A549 (cell line): ENCODE measurements around the gene TRIM7. TPM values are rescaled to one million over a fixed set of nuclear protein-coding genes. Genes with fewer than 3 reads are reported as not detected.
"Not testable (repeated sequence)": the region's sequence is repeated elsewhere in the genome, so short reads cannot be mapped to it uniquely, and the experiment has no call there.

ENCODE experiments used
- ATAC-seq, 2 experiments: fragments of 200-7000 bp in 1 of 2; fragments of >200 bp in 1 of 2; cut with Nextera tagmentation in 1 of 2; cut with Tn5 transposase in 1 of 2; 3 replicates each; pipeline versions ENCODE4 v1.8.0 to v1.9.1; 2018 to 2020; ENCODE audit warnings: mild to moderate bottlenecking in 1 of 2, moderate library complexity in 1 of 2
- CTCF ChIA-PET: fragments of 300-600 bp; sonication (Branson Sonifier 250); formaldehyde crosslinking; extraction: SDS; loops from one replicate; lab custom pipeline; 2021; ENCODE audit warnings: antibody characterized with exemption, inconsistent platforms; lab: Yijun Ruan, JAX
- POLR2A ChIA-PET: fragments of 350-600 bp; formaldehyde crosslinking; extraction: SDS; loops from one replicate; lab custom pipeline; 2021; ENCODE audit warnings: antibody characterized with exemption, inconsistent platforms; lab: Yijun Ruan, JAX
- DNase-seq, 2 experiments: peaks; one replicate each; pipeline versions ENCODE4 v3.0.0 to v3.0.0-alpha.2; 2011 to 2016; ENCODE audit warnings: low read depth in 1 of 2, low spot score in 1 of 2
- FAIRE-seq: peaks from 2 replicates; lab custom pipeline; 2011; peaks lifted over from hg19 to GRCh38; lab: Jason Lieb, UNC
- H3K27ac ChIP-seq, 2 experiments: fragments of >200 bp; sonication (Bioruptor Twin); formaldehyde crosslinking; 3 replicates each; pipeline ENCODE4 v1.5.1; 2016 to 2017
- H3K4me1 ChIP-seq: fragments of >200 bp; sonication (Bioruptor Twin); formaldehyde crosslinking; 3 replicates; pipeline ENCODE4 v1.6.1; 2016
- H3K4me2 ChIP-seq: fragments of >200 bp; sonication (Bioruptor Twin); formaldehyde crosslinking; 3 replicates; pipeline ENCODE4 v1.6.1; 2016
- H3K4me3 ChIP-seq: fragments of >200 bp; sonication (Bioruptor Twin); formaldehyde crosslinking; 3 replicates; pipeline ENCODE4 v1.5.1; 2016
- H3K9me3 ChIP-seq: fragments of >200 bp; sonication (Bioruptor Twin); formaldehyde crosslinking; 3 replicates; pipeline ENCODE4 v1.6.1; 2016
- BHLHE40 ChIP-seq: IDR thresholded peaks from 2 replicates; pipeline ENCODE4 v1.6.1; 2012; ENCODE audit warnings: low read depth, low read length, inconsistent platforms
- EHMT2 ChIP-seq: fragments of 200-600 bp; sonication (generic); IDR thresholded peaks from 2 replicates; pipeline ENCODE4 v1.6.1; 2016; ENCODE audit warnings: antibody characterized with exemption, low read depth, mild to moderate bottlenecking, moderate library complexity
- ESRRA ChIP-seq: fragments of 150-350 bp; IDR thresholded peaks from 2 replicates; pipeline ENCODE4 v1.6.1; 2014; ENCODE audit warnings: mild to moderate bottlenecking, low read length, borderline replicate concordance
- HOXB13 ChIP-seq: fragments of 250-450 bp; sonication (Bioruptor Pico); IDR thresholded peaks from 2 replicates; pipeline ENCODE4 v1.5.0; 2020; ENCODE audit warnings: low read depth, mild to moderate bottlenecking, moderate library complexity
- JUN ChIP-seq, 2 experiments: fragments of >200 bp; sonication (Bioruptor Twin); formaldehyde crosslinking; IDR thresholded peaks; 2 replicates in 1 of 2; 3 replicates in 1 of 2; pipeline ENCODE4 v1.6.1; 2016 to 2017
- KDM1A ChIP-seq: fragments of 200-600 bp; sonication (generic); IDR thresholded peaks from 2 replicates; pipeline ENCODE4 v1.6.1; 2016; ENCODE audit warnings: low read depth, mild to moderate bottlenecking
- MAZ ChIP-seq: fragments of 150-350 bp; IDR thresholded peaks from 2 replicates; pipeline ENCODE4 v1.6.1; 2014; ENCODE audit warnings: antibody characterized with exemption, low read depth, low read length, borderline replicate concordance
- NPAS2 ChIP-seq: fragments of 250-450 bp; sonication (Bioruptor Pico); IDR thresholded peaks from 2 replicates; pipeline ENCODE4 v1.8.0; 2022; ENCODE audit warnings: mild to moderate bottlenecking, moderate library complexity, borderline replicate concordance
- POLR2AphosphoS2 ChIP-seq: conservative IDR thresholded peaks from 2 replicates; pipeline ENCODE4 v1.6.1; 2012; ENCODE audit warnings: low read length, improper control_type of control experiment, inconsistent platforms
- RAD21 ChIP-seq, 2 experiments: fragments of >200 bp in 1 of 2; sonication (Bioruptor Twin) in 1 of 2; formaldehyde crosslinking in 1 of 2; IDR thresholded peaks in 1 of 2; conservative IDR thresholded peaks in 1 of 2; 2 replicates in 1 of 2; 3 replicates in 1 of 2; pipeline ENCODE4 v1.6.1; 2012 to 2018; ENCODE audit warnings: inconsistent platforms in 1 of 2
- RCOR1 ChIP-seq: fragments of 150-350 bp; IDR thresholded peaks from 2 replicates; pipeline ENCODE4 v1.6.1; 2014; ENCODE audit warnings: antibody characterized with exemption, low read length, low read depth
- RFX5 ChIP-seq: fragments of 450-650 bp; IDR thresholded peaks from 2 replicates; pipeline ENCODE4 v1.7.1; 2014; ENCODE audit warnings: antibody characterized with exemption, mild to moderate bottlenecking, moderate library complexity
- SREBF2 ChIP-seq: fragments of 450-650 bp; IDR thresholded peaks from 2 replicates; pipeline ENCODE4 v1.6.1; 2014; ENCODE audit warnings: mild to moderate bottlenecking, moderate library complexity
- TP53 ChIP-seq: fragments of 250-450 bp; sonication (Bioruptor Pico); IDR thresholded peaks from 2 replicates; pipeline ENCODE4 v1.5.0; 2021; ENCODE audit warnings: mild to moderate bottlenecking, moderate library complexity
- WGBS: methylation state at CpG from one replicate; pipeline ENCODE4 v1.1.6; 2017; ENCODE audit errors: missing lambda C conversion rate; 5-methylcytosine and 5-hydroxymethylcytosine counted together
- polyA plus RNA-seq, 4 experiments: library from polyadenylated mRNA; depleted of rRNA in 3 of 4; stranded (reverse); fragments of >200 nt; fragmentation: RNase III in 1 of 4; extraction: RNeasy Plus Mini Kit Qiagen cat#74134 plus additional on column Dnase treatment in 1 of 4; gene quantifications; 2 replicates in 3 of 4; 3 replicates in 1 of 4; pipeline ENCODE4 v1.2.3, GENCODE V29; 2011 to 2017
- TF ChIP-seq, protein P1 (sequence below): fragments of 250-450 bp; sonication (Bioruptor Pico); IDR thresholded peaks from 2 replicates; pipeline ENCODE4 v1.5.0; 2021; ENCODE audit warnings: mild to moderate bottlenecking, moderate library complexity, borderline replicate concordance
- TF ChIP-seq, protein P2 (sequence below): fragments of 150-350 bp; IDR thresholded peaks from 2 replicates; pipeline ENCODE4 v1.6.1; 2014; ENCODE audit warnings: low read depth, mild to moderate bottlenecking, low read length

TRIM7 gene
- polyA plus RNA-seq, 2 of the 4 experiments (the other 2 are of a cell fraction) = 21.8 to 30.7 TPM

DNA sequence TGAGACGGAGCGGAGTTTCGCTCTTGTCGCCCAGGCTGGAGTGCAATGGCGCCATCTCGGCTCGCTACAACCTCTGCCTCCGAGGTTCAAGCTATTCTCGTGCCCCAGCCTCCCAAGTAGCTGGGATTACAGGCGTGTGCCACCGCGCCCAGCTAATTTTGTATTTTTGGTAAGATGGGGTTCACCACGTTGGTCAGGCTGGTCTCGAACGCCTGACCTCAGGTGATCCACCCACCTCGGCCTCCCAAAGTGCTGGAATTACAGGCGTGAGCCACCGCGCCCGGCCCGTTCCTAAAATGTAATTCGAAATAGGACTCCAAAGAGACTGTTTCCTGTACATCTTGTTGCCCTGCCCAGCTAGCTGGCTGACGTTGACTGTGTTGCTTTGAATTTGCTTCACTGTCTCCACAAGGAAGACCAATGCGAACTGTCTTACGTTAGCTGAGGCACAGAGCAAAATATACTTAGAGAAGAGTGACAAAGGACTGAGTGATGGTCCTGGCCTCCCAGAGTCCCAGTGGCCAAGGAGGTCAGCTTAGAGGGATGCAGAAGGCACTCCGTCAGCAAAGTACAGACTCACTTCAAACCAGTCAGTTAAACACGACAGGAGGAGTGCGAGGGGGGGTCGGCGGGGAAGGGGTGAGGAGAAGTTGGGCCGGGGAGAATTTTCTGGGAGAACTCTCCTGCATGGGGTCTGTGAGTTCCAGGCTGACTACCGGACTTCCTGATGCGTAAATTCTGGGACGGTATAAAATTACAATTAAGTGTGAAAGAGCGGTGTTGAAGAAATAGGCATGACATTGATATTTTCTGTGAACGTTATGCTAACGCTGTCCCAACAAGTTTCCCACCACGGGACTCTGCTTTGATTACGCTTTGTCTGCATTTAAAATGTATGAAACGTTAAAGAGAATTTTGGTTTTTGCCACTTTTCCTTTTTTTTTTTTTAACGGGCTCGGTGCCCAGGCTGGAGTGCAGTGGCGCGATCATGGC is 11.3 kb upstream of the TRIM7 start:
- peak; percentile 62 to 91 for DNase-seq

DNA sequence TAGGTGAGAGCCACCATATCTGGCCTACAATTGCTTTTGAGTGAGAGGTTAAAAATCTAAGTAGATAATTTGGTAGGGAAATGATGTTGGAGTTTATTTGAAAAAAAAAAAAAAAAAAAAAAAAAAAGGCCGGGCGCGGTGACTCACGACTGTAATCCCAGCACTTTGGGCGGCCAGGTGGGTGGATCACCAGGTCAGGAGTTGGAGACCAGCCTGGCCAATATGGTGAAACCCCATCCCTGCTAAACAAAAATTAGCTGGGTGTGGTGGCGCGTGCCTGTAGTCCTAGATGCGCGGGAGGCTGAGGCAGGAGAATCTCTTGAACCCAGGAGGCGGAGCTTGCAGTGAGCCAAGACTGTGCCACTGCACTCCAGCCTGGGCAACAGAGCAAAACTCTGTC is 9.3 kb upstream of the TRIM7 start:
- not testable (repeated sequence) for FAIRE-seq

More for the DNA sequence above, 11.3 kb upstream of the TRIM7 start:
- peak overlapping the region; percentile 45 for H3K4me3 ChIP-seq
- ATAC-seq (peak; percentile 16 to 37; a peak in 5 of 6 replicates), FAIRE-seq (no peak)
- 8% methylated on average over 44 of the region's 44 CpGs for WGBS
- TF ChIP-seq JUN (IDR thresholded peaks at IDR 0.05) (no peak), ESRRA (no peak), RFX5 (no peak), EHMT2 (0 out of 2 replicates have a peak, but pooled peaks have one; percentile 52), HOXB13 (0 out of 2 replicates have a peak, but pooled peaks have one; percentile 40), KDM1A (peak; percentile 93), SREBF2 (peak; percentile 23; the same call in 1 of the 2 replicates)
- TF ChIP-seq, protein P1, sequence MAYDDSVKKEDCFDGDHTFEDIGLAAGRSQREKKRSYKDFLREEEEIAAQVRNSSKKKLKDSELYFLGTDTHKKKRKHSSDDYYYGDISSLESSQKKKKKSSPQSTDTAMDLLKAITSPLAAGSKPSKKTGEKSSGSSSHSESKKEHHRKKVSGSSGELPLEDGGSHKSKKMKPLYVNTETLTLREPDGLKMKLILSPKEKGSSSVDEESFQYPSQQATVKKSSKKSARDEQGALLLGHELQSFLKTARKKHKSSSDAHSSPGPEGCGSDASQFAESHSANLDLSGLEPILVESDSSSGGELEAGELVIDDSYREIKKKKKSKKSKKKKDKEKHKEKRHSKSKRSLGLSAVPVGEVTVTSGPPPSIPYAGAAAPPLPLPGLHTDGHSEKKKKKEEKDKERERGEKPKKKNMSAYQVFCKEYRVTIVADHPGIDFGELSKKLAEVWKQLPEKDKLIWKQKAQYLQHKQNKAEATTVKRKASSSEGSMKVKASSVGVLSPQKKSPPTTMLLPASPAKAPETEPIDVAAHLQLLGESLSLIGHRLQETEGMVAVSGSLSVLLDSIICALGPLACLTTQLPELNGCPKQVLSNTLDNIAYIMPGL (CRISPR knock-in tag) = 0 out of 2 replicates have a peak, but pooled peaks have one; percentile 19
- ChIA-PET POLR2A (interaction anchor here (0.9 to 2.4 kb wide), 5 partner anchors 9 to 28 kb away, joined by 3 to 16 read pairs (median 6); partner anchors contain the start of gene RACK1), CTCF (interaction anchor here (0.7 to 1.8 kb wide), 5 partner anchors 10 to 32 kb away, joined by 3 to 6 read pairs (median 3); partner anchors contain the start of gene TRIM7)
- H3K4me2 ChIP-seq = peak overlapping the region; percentile 82
- H3K27ac ChIP-seq = peak overlapping the region; percentile 52 to 81
- H3K9me3 ChIP-seq = no peaks in the 10 kb centered on the region
- peaks cover 2% of the 10 kb centered on the region; the same call in 2 of the 3 replicates for H3K4me1 ChIP-seq

DNA sequence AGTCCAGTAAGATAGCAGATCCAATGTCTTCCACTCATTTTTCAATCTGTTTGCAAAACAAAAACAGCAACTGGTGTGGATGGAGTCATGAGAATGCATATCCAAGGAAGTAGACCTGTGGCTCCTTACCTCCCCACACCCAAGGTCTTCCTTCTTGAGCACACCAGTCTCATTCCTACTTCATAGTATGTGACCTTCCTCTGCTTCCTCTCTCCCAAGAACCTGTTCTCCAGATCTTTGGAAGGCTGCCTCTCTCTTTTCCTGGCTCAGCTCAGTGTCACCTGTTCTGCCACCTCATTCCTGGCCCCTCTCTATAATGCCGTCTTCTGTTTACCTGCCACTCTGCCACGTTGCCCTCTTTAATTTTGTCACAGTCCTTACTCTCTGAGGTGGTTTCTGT is 7.9 kb upstream of the TRIM7 start:
- 67% methylated on average over 2 of the region's 2 CpGs for WGBS
- DNase-seq = no peak
- FAIRE-seq = no peak
- Histone ChIP-seq H3K4me1 (no peaks in the 10 kb centered on the region), H3K4me2 (no peak overlapping the region), H3K27ac (no peak overlapping the region), H3K4me3 (no peak overlapping the region), H3K9me3 (no peaks in the 10 kb centered on the region)
- no peak for ATAC-seq
- CTCF ChIA-PET = interaction anchor here (0.6 to 1.5 kb wide), 4 partner anchors 9 to 430 kb away, joined by 3 to 6 read pairs (median 4); no protein-coding TSS in a partner anchor
- POLR2A ChIA-PET = no interaction called here
- TF ChIP-seq, protein P2, sequence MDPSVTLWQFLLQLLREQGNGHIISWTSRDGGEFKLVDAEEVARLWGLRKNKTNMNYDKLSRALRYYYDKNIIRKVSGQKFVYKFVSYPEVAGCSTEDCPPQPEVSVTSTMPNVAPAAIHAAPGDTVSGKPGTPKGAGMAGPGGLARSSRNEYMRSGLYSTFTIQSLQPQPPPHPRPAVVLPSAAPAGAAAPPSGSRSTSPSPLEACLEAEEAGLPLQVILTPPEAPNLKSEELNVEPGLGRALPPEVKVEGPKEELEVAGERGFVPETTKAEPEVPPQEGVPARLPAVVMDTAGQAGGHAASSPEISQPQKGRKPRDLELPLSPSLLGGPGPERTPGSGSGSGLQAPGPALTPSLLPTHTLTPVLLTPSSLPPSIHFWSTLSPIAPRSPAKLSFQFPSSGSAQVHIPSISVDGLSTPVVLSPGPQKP = no peak
- TF ChIP-seq RCOR1 (no peak), ESRRA (no peak), HOXB13 (no peak), NPAS2 (no peak), RFX5 (no peak), BHLHE40 (no peak), POLR2AphosphoS2 (no peak), TP53 (CRISPR knock-in tag) (no peak), MAZ (no peak), RAD21 (conservative IDR thresholded peaks at IDR 0.05 in 1 of 2, IDR thresholded peaks at IDR 0.05 in 1 of 2) (no peak), JUN (IDR thresholded peaks at IDR 0.05) (no peak)

More for the DNA sequence above, 9.3 kb upstream of the TRIM7 start:
- not testable (repeated sequence) for H3K27ac ChIP-seq, DNase-seq, H3K4me2 ChIP-seq, H3K4me1 ChIP-seq, ATAC-seq, H3K9me3 ChIP-seq, H3K4me3 ChIP-seq
- WGBS = 89% methylated on average over 10 of the region's 10 CpGs
- CTCF ChIA-PET = interaction anchor here (0.9 to 1.4 kb wide), 4 partner anchors 10 to 26 kb away, joined by 3 to 4 read pairs (median 3); partner anchors contain the start of gene TRIM7
- POLR2A ChIA-PET = interaction anchor here (1.2 kb wide), 1 partner anchor 9 kb away, joined by 3 read pairs; the partner anchor contains the start of gene TRIM41
